NOMO-1 (cell line): Measurements from ENCODE around the gene SLC16A6.
"Not testable (repeated sequence)": the region's sequence is repeated elsewhere in the genome, so short reads cannot be mapped to it uniquely, and the experiment has no call there.

Experiments
- DNase-seq, 2 experiments: peaks; one replicate each; lab custom pipeline; 2025; ENCODE audit not compliant: unreplicated experiment in 2 of 2; lab: John Stamatoyannopoulos, UW

SLC16A6 gene

GRCh38 chr17:68314916-68315535, 24.1 kb upstream of the SLC16A6 start:
- DNase-seq = peak; percentile 73 to 91

- no peak for DNase-seq
Measured at GRCh38 chr17:68310152-68310551, 19.2 kb upstream of the SLC16A6 start.

- DNase-seq = not testable (repeated sequence)
Measured at GRCh38 chr17:68309066-68309670, 18.2 kb upstream of the SLC16A6 start.

- DNase-seq = not testable (repeated sequence)
Measured at GRCh38 chr17:68308486-68308885, 17.6 kb upstream of the SLC16A6 start.

GRCh38 chr17:68307443-68307842, 16.5 kb upstream of the SLC16A6 start:
- no peak for DNase-seq

- no peak for DNase-seq
Measured at GRCh38 chr17:68306819-68307218, 15.9 kb upstream of the SLC16A6 start.

- peak in 1 of 2 experiments; percentile 22 for DNase-seq
Measured at GRCh38 chr17:68305142-68305541, 14.2 kb upstream of the SLC16A6 start.

GRCh38 chr17:68304706-68305105, 13.8 kb upstream of the SLC16A6 start:
- DNase-seq = no peak

- DNase-seq = no peak
Measured at GRCh38 chr17:68302666-68303065, 11.7 kb upstream of the SLC16A6 start.

- DNase-seq = no peak
Measured at GRCh38 chr17:68302066-68302564, 11.2 kb upstream of the SLC16A6 start.

GRCh38 chr17:68301438-68301959, 10.6 kb upstream of the SLC16A6 start:
- DNase-seq = no peak

- no peak for DNase-seq
Measured at GRCh38 chr17:68299817-68300216, 8.9 kb upstream of the SLC16A6 start.

- no peak for DNase-seq
Measured at GRCh38 chr17:68298601-68299000, 7.7 kb upstream of the SLC16A6 start.

GRCh38 chr17:68297195-68297594, 6.3 kb upstream of the SLC16A6 start:
- peak; percentile 26 to 65 for DNase-seq

GRCh38 chr17:68296217-68297191, 5.6 kb upstream of the SLC16A6 start:
- peak; percentile 23 to 41 for DNase-seq

- DNase-seq = no peak
Measured at GRCh38 chr17:68295086-68295485, 4.2 kb upstream of the SLC16A6 start.

GRCh38 chr17:68294617-68295016, 3.7 kb upstream of the SLC16A6 start:
- DNase-seq = no peak

GRCh38 chr17:68294196-68294555, 3.2 kb upstream of the SLC16A6 start:
- no peak for DNase-seq

GRCh38 chr17:68293490-68294195, 2.7 kb upstream of the SLC16A6 start:
- no peak for DNase-seq

GRCh38 chr17:68292689-68293040, 1.7 kb upstream of the SLC16A6 start:
- no peak for DNase-seq
